ENCODE results near the gene WDR87. TPM values are rescaled to one million over a fixed set of nuclear protein-coding genes. Genes with fewer than 3 reads are reported as not detected.

Gene WDR87
- total and polyA plus RNA-seq, 2 of the 8 experiments (the other 6 are each of a cell fraction or from before 2014, with no cell fraction given): not detected

DNA sequence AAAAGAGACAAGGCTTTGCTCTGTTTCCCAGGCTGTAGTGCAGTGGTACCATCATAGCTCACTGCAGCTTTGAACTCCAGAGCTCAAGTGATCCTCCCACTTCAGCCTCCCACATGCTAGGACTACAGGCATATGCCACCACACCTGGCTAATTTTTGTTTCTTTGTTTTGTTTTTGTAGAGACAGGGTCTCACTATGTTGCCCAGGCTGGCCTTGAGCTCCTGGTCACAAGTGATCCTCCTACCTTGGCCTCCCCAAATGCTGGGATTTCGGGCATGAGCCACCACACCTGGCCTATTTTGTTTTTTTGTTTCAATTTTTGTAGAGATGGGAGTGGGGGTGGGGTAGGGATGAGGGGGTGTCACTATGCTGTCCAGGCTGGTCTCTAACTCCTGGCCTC lies 6.9 kb downstream of the WDR87 start (continued):
- TF ChIP-seq CTBP2 (IDR thresholded peaks at IDR 0.05; ENCODE audit: borderline replicate concordance, insufficient read depth, insufficient read length, low read length) (no peak), PHF8 (conservative IDR thresholded peaks at IDR 0.05; ENCODE audit: low read depth, low read length) (no peak)

Measured in H1 (cell line).